GM13976 (cell line): ENCODE results near the gene STMP1.

ENCODE experiments used
- DNase-seq: peaks from one replicate; pipeline ENCODE4 v3.0.0; 2012; ENCODE audit warnings: low spot score
- CTCF ChIP-seq: IDR thresholded peaks from 2 replicates; pipeline ENCODE4 v1.5.1; 2012; ENCODE audit warnings: borderline replicate concordance, mild to moderate bottlenecking; ENCODE audit not compliant: insufficient read depth; ENCODE audit errors: extremely low read depth, missing control alignments, control extremely low read depth
- in situ Hi-C: fragments of 300-500 bp; cut with MboI; formaldehyde crosslinking; loops from one replicate; pipeline ENCODE4 v1.12.0; 2022; ENCODE audit warnings: low sequenced_read_pairs, mixed read lengths, inconsistent platforms; ENCODE audit not compliant: unreplicated experiment

The STMP1 gene

GRCh38 chr7:135712796-135713195 lies 50.5 kb downstream of the STMP1 start:
- no peak for TF ChIP-seq CTCF
- in situ Hi-C loops, result no loop called here
- DNase-seq, result no peak

- in situ Hi-C loops, result no loop called here
- TF ChIP-seq CTCF, result no peak
- no peak for DNase-seq
Measured at GRCh38 chr7:135713836-135714470, 51.6 kb downstream of the STMP1 start.

- in situ Hi-C loops, result no loop called here
- no peak for DNase-seq
- no peak for TF ChIP-seq CTCF
Measured at GRCh38 chr7:135714534-135715009, 52.3 kb downstream of the STMP1 start.

- TF ChIP-seq CTCF, result no peak
- DNase-seq, result no peak
- in situ Hi-C loops, result no loop called here
Measured at GRCh38 chr7:135715055-135715522, 52.8 kb downstream of the STMP1 start.

- no peak for DNase-seq
- in situ Hi-C loops, result no loop called here
- TF ChIP-seq CTCF, result no peak
Measured at GRCh38 chr7:135715673-135716072, 53.4 kb downstream of the STMP1 start.

GRCh38 chr7:135716677-135717238 lies 54.4 kb downstream of the STMP1 start:
- no peak for DNase-seq
- TF ChIP-seq CTCF, result no peak
- in situ Hi-C loops, result no loop called here
